MM.1S (cell line): ENCODE measurements around the gene CHGA.

Source experiments
- DNase-seq: peaks from one replicate; pipeline ENCODE4 v3.0.0-alpha.2; 2015
- H2AFZ ChIP-seq: fragments of 300-600 bp; sonication (generic); 2 replicates; pipeline ENCODE4 v1.6.0; 2016; ENCODE audit warnings: antibody characterized with exemption, low read length
- H3F3A ChIP-seq: fragments of 300-600 bp; sonication (generic); 2 replicates; pipeline ENCODE4 v1.6.1; 2016; ENCODE audit warnings: mild to moderate bottlenecking, antibody characterized with exemption, low read length, moderate library complexity, mixed read lengths; ENCODE audit not compliant: insufficient read depth
- H3K27ac ChIP-seq: fragments of 300-600 bp; sonication (generic); 2 replicates; pipeline ENCODE4 v1.5.1; 2016; ENCODE audit warnings: mild to moderate bottlenecking, low read length
- H3K27me3 ChIP-seq: fragments of 300-600 bp; sonication (generic); replicated peaks from 2 replicates; pipeline ENCODE4 v1.6.0; 2016; ENCODE audit warnings: low read length; ENCODE audit not compliant: insufficient read depth
- H3K36me3 ChIP-seq: fragments of 300-600 bp; sonication (generic); replicated peaks from 2 replicates; pipeline ENCODE4 v1.6.1; 2016; ENCODE audit warnings: mild to moderate bottlenecking, low read length, mixed read lengths; ENCODE audit not compliant: insufficient read depth
- H3K4me1 ChIP-seq: fragments of 300-600 bp; sonication (generic); 2 replicates; pipeline ENCODE4 v1.6.1; 2016; ENCODE audit warnings: low read length, mixed read lengths
- H3K4me2 ChIP-seq: fragments of 300-600 bp; sonication (generic); 2 replicates; pipeline ENCODE4 v1.6.0; 2016; ENCODE audit warnings: low read depth, low read length
- H3K4me3 ChIP-seq: fragments of 300-600 bp; sonication (generic); 2 replicates; pipeline ENCODE4 v1.5.1; 2016; ENCODE audit warnings: low read length, mixed read lengths
- H3K79me2 ChIP-seq: fragments of 300-600 bp; sonication (generic); 2 replicates; pipeline ENCODE4 v1.6.1; 2016; ENCODE audit warnings: mixed run types, low read length, mixed read lengths
- H3K9ac ChIP-seq: fragments of 300-600 bp; sonication (generic); 2 replicates; pipeline ENCODE4 v1.6.1; 2016; ENCODE audit warnings: low read length, mixed read lengths
- H3K9me2 ChIP-seq: fragments of 300-600 bp; sonication (generic); replicated peaks from 2 replicates; pipeline ENCODE4 v1.6.1; 2016; ENCODE audit warnings: mild to moderate bottlenecking, low read length, mixed read lengths; ENCODE audit not compliant: insufficient read depth
- H3K9me3 ChIP-seq: fragments of 300-600 bp; sonication (generic); replicated peaks from 2 replicates; pipeline ENCODE4 v1.6.1; 2016; ENCODE audit warnings: mild to moderate bottlenecking, low read length, mixed read lengths; ENCODE audit not compliant: insufficient read depth
- H4K20me1 ChIP-seq: fragments of 300-600 bp; sonication (generic); 2 replicates; pipeline ENCODE4 v1.6.1; 2016; ENCODE audit warnings: mild to moderate bottlenecking, low read length, moderate library complexity, mixed read lengths; ENCODE audit not compliant: insufficient read depth
- EZH2 ChIP-seq: fragments of 300-600 bp; sonication (generic); optimal IDR thresholded peaks from 2 replicates; pipeline ENCODE3; 2017; ENCODE audit warnings: low read depth, mild to moderate bottlenecking, antibody characterized with exemption, low read length, mixed read lengths
- EZH2phosphoT487 ChIP-seq: fragments of 300-600 bp; sonication (generic); IDR thresholded peaks from 2 replicates; pipeline ENCODE4 v1.6.1; 2018; ENCODE audit warnings: antibody characterized with exemption, low read length
- TF ChIP-seq, protein P1 (sequence below): fragments of 300-600 bp; sonication (generic); IDR thresholded peaks from 2 replicates; pipeline ENCODE4 v1.5.1; 2016; ENCODE audit warnings: antibody characterized with exemption, low read length, mixed read lengths

Gene CHGA

DNA sequence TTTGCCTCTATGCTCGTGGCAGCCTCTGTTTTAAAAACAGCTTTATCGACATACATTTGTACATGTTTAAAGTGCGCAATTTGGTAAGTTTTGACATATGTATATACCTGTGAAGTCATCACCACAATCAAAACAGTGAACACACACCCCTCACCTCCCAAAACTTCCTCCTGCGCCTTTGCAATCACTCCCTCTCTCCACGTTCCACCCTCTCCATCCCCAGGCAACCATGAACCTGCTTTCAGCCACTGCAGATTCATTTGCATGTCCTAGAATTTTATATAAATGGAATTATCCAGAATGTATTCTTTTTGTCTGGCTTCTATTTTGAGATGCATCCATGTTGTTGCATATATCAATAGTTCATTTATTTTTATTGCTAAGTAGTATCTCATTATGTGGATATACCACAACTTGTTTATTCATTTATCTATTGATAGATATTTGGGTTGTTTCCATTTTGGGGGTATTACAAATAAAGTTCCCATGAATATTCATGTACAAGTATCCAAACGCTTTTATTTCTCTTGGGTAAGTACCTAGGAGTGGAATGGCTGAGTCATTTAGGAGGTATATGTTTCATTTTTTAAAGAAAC is 15.5 kb upstream of the CHGA start:
- no peaks in the 10 kb centered on the region for H4K20me1 ChIP-seq
- H2AFZ ChIP-seq, result no peak overlapping the region
- no peak for TF ChIP-seq EZH2
- TF ChIP-seq EZH2phosphoT487, result no peak
- TF ChIP-seq, protein P1, sequence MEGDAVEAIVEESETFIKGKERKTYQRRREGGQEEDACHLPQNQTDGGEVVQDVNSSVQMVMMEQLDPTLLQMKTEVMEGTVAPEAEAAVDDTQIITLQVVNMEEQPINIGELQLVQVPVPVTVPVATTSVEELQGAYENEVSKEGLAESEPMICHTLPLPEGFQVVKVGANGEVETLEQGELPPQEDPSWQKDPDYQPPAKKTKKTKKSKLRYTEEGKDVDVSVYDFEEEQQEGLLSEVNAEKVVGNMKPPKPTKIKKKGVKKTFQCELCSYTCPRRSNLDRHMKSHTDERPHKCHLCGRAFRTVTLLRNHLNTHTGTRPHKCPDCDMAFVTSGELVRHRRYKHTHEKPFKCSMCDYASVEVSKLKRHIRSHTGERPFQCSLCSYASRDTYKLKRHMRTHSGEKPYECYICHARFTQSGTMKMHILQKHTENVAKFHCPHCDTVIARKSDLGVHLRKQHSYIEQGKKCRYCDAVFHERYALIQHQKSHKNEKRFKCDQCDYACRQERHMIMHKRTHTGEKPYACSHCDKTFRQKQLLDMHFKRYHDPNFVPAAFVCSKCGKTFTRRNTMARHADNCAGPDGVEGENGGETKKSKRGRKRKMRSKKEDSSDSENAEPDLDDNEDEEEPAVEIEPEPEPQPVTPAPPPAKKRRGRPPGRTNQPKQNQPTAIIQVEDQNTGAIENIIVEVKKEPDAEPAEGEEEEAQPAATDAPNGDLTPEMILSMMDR, result no peak
- H3K36me3 ChIP-seq, result no peaks in the 10 kb centered on the region
- DNase-seq, result no peak
- H3K27ac ChIP-seq, result no peak overlapping the region
- H3K4me2 ChIP-seq, result no peak overlapping the region
- H3K4me1 ChIP-seq, result no peaks in the 10 kb centered on the region
- no peak overlapping the region for H3K9ac ChIP-seq
- no peaks in the 10 kb centered on the region for H3K9me2 ChIP-seq
- H3K27me3 ChIP-seq, result no peaks in the 10 kb centered on the region
- H3K79me2 ChIP-seq, result no peaks in the 10 kb centered on the region
- H3F3A ChIP-seq, result no peaks in the 10 kb centered on the region
- H3K4me3 ChIP-seq, result no peak overlapping the region
- no peaks in the 10 kb centered on the region for H3K9me3 ChIP-seq

DNA sequence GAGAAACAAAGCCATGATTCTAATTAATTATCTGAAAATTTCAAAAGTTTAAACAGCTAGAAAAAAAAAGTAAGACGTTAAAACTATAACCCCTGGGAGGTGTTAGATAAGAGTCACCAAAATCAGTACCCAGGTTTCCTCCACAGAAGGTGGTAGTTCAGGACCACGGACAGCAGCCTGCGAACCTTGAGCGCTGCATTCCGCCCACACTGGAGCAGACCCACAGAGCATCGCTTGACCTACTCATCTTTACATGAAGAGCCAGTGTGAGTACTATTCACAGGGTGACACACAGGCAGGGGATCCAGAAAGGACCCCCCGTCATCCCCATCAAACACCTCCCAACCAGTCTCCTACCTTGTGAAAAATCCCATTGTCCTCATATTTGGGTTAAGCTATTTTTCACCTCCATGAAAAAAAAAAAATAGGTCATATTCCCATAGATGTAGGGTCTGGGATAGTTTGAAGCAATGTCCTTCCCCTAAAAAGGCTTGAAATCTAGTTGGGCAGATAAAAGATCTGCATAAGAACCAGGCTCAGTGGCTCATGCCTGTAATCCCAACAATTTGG is 8.8 kb upstream of the CHGA start:
- Histone ChIP-seq H3F3A (no peaks in the 10 kb centered on the region), H2AFZ (no peak overlapping the region), H3K36me3 (no peaks in the 10 kb centered on the region), H3K4me1 (no peaks in the 10 kb centered on the region), H3K9me2 (no peaks in the 10 kb centered on the region), H3K27ac (no peak overlapping the region), H3K9ac (no peak overlapping the region), H3K4me3 (no peak overlapping the region), H3K4me2 (no peak overlapping the region), H4K20me1 (no peaks in the 10 kb centered on the region), H3K27me3 (no peaks in the 10 kb centered on the region), H3K79me2 (no peaks in the 10 kb centered on the region), H3K9me3 (no peaks in the 10 kb centered on the region)
- DNase-seq, result peak; percentile 25
- TF ChIP-seq, protein P1, result no peak
- no peak for TF ChIP-seq EZH2

- no peak overlapping the region for H3K27ac ChIP-seq
- H3K36me3 ChIP-seq, result no peaks in the 10 kb centered on the region
- no peak overlapping the region for H3K9ac ChIP-seq
- no peaks in the 10 kb centered on the region for H3F3A ChIP-seq
- no peak overlapping the region for H3K4me3 ChIP-seq
- H3K9me2 ChIP-seq, result no peaks in the 10 kb centered on the region
- no peak overlapping the region for H3K4me2 ChIP-seq
- H3K4me1 ChIP-seq, result no peaks in the 10 kb centered on the region
- H3K79me2 ChIP-seq, result no peaks in the 10 kb centered on the region
- no peak for DNase-seq
- no peaks in the 10 kb centered on the region for H3K9me3 ChIP-seq
- no peak overlapping the region for H2AFZ ChIP-seq
- TF ChIP-seq, protein P1, result no peak
- no peaks in the 10 kb centered on the region for H4K20me1 ChIP-seq
- H3K27me3 ChIP-seq, result no peaks in the 10 kb centered on the region
Observed at GRCh38 chr14:92916201-92916600, 6.7 kb upstream of the CHGA start.
